DND-41 (cell line): ENCODE data around the gene NDUFS8.

Experiments
- EZH2 ChIP-seq: IDR thresholded peaks from 3 replicates; pipeline ENCODE4 v1.6.1; 2012; ENCODE audit warnings: borderline replicate concordance, low read depth, mild to moderate bottlenecking, moderate library complexity, low read length, inconsistent platforms; ENCODE audit not compliant: severe bottlenecking
- TF ChIP-seq, protein P1 (sequence below): IDR thresholded peaks from 2 replicates; pipeline ENCODE4 v1.5.1; 2012; ENCODE audit warnings: borderline replicate concordance, low read length, moderate library complexity, mild to moderate bottlenecking; ENCODE audit not compliant: poor library complexity, severe bottlenecking; ENCODE audit errors: extremely low read depth

DNA sequence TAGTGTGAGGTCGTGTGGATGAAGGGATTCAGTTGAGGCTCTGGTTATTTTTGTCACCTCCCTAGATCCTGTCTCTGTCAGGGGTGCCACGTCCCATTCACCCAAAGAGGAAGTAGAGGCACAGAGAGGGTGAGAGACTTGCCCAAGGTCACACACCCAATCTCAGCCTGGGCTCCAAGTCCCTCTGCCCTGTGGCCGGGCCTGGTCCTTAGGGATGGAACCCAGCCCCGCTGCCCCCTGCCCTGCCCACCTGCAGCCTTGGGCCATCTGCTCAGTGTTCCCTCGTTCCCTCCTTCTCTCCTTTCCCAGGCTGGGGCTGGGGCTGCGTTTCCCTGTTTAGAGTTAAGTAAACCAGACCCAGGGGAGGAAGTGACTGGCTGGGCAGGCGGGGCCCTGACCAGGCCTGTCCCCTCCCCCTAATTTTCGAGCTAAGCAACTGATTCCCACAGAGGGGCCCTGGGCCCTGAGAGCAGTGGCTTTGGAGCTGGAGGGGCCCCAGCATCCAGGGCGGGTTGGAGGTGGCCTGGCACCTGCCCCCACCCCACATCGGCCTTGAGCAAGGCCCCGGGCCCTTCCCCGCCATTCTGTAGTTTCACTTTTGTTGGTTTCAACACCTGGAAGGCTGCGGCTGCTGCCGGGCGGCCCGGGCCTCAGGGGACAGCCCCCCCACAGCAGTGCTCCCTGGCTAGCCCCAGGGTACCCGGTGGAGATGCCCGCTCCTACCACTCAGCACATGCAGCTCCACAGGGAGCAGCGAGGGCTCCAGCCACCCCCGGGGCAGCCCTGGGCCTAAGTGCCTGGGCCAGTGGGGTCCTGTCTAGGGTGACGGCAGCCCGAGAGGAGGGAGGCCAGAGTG is 9.8 kb downstream of the NDUFS8 start:
- TF ChIP-seq, protein P1, sequence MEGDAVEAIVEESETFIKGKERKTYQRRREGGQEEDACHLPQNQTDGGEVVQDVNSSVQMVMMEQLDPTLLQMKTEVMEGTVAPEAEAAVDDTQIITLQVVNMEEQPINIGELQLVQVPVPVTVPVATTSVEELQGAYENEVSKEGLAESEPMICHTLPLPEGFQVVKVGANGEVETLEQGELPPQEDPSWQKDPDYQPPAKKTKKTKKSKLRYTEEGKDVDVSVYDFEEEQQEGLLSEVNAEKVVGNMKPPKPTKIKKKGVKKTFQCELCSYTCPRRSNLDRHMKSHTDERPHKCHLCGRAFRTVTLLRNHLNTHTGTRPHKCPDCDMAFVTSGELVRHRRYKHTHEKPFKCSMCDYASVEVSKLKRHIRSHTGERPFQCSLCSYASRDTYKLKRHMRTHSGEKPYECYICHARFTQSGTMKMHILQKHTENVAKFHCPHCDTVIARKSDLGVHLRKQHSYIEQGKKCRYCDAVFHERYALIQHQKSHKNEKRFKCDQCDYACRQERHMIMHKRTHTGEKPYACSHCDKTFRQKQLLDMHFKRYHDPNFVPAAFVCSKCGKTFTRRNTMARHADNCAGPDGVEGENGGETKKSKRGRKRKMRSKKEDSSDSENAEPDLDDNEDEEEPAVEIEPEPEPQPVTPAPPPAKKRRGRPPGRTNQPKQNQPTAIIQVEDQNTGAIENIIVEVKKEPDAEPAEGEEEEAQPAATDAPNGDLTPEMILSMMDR, result no peak
- TF ChIP-seq EZH2, result no peak
